Measurements from ENCODE around the gene ABCB8.
A peak's percentile ranks its signal among the peaks of the same experiment; 100 is the strongest.

The ABCB8 gene

GRCh38 chr7:151059367-151060112, 31.3 kb downstream of the ABCB8 start, which contains the start of gene SLC4A2:
Gene SLC4A2, plus strand, starts transcription at chr7:151059589. Its CDS starts 2,399 bp downstream, at chr7:151061988.
- peak; percentile 68 for TF ChIP-seq CTCF (IDR thresholded peaks at IDR 0.05; ENCODE audit: borderline replicate concordance, insufficient read depth, low read depth, low read length)
- H3K4me3 ChIP-seq (ENCODE audit: low read depth, low read length): peak within 1 kb of the TSS; percentile 88

GRCh38 chr7:151060113-151060415, 31.8 kb downstream of the ABCB8 start:
- peak overlapping the region; percentile 88 for H3K4me3 ChIP-seq (ENCODE audit: low read depth, low read length)
- no peak for TF ChIP-seq CTCF (IDR thresholded peaks at IDR 0.05; ENCODE audit: borderline replicate concordance, insufficient read depth, low read depth, low read length)

GRCh38 chr7:151060416-151061212, 32.4 kb downstream of the ABCB8 start:
- H3K4me3 ChIP-seq (ENCODE audit: low read depth, low read length): peak overlapping the region; percentile 88
- TF ChIP-seq CTCF (IDR thresholded peaks at IDR 0.05; ENCODE audit: borderline replicate concordance, insufficient read depth, low read depth, low read length): 0 out of 2 replicates have a peak, but pooled peaks have one; percentile 10

DNA sequence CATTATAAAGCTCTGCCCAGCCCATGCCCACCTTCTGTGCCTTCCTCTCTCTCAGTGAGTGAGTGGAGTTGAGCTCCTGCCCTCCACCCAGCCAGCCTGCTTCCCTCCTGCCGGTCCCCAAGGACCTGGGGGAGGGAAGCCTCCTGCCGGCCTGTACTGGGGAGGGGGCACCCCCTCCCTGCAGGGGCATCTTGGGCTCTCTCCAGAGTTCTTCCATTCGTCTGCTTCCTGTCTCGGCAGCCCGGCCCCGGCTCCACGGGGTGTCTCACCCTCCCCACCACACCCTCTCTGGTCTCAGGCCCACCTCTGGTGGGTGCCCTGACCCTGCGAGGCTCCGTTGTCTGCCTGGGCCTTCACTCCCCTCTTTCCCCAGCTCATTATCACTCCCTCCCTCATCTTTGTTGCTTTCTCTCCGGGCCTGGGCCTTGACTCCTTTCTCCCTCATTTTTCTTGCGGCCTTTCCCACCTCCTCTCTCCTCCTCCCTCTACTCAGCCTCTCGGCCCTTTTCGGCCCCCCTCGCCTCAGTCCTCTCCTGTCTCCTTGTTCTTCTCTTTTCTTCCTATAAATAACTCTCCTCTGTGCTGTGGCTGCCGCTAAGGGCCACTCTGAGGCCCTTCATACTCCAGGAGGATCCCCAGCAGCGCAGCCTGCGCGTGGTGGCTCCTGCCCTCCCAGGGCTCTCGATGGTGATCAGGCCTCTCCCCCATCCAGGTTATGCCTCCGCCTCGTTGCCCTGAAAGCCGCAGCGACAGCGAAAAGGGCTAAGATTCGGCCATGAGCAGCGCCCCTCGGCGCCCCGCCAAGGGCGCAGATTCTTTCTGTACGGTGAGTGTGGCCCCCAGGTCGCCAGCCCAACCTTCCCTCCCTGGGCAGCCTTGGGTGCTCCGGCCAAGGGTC, 33.2 kb downstream of the ABCB8 start:
- H3K4me3 ChIP-seq (ENCODE audit: low read depth, low read length): no peak overlapping the region
- no peak for TF ChIP-seq CTCF (IDR thresholded peaks at IDR 0.05; ENCODE audit: borderline replicate concordance, insufficient read depth, low read depth, low read length)

- TF ChIP-seq CTCF (IDR thresholded peaks at IDR 0.05; ENCODE audit: borderline replicate concordance, insufficient read depth, low read depth, low read length): no peak
- H3K4me3 ChIP-seq (ENCODE audit: low read depth, low read length): no peak overlapping the region
Measured at GRCh38 chr7:151062111-151062398, 33.8 kb downstream of the ABCB8 start.

- H3K4me3 ChIP-seq (ENCODE audit: low read depth, low read length): no peak overlapping the region
Measured at GRCh38 chr7:151062399-151063211, 34.4 kb downstream of the ABCB8 start.

More at GRCh38 chr7:151062399-151063211, 34.4 kb downstream of the ABCB8 start:
- TF ChIP-seq CTCF (IDR thresholded peaks at IDR 0.05; ENCODE audit: borderline replicate concordance, insufficient read depth, low read depth, low read length): no peak

Measured in GM12875 (cell line).